ENCODE results near the gene TRPM3.

Gene TRPM3

GRCh38 chr9:70578720-70579119, 542.7 kb downstream of the TRPM3 start:
- no peak for DNase-seq (ENCODE audit: low spot score)

GRCh38 chr9:70577671-70578070, 543.8 kb downstream of the TRPM3 start:
- no peak for DNase-seq (ENCODE audit: low spot score)

- no peak for DNase-seq (ENCODE audit: low spot score)
Measured at GRCh38 chr9:70576116-70576515, 545.3 kb downstream of the TRPM3 start.

- DNase-seq (ENCODE audit: low spot score), result no peak
Measured at GRCh38 chr9:70574151-70574837, 547.1 kb downstream of the TRPM3 start.

- no peak for DNase-seq (ENCODE audit: low spot score)
Measured at GRCh38 chr9:70573308-70573707, 548.1 kb downstream of the TRPM3 start.

- DNase-seq (ENCODE audit: low spot score), result no peak
Measured at GRCh38 chr9:70571258-70571657, 550.2 kb downstream of the TRPM3 start.

- no peak for DNase-seq (ENCODE audit: low spot score)
Measured at GRCh38 chr9:70569791-70570190, 551.6 kb downstream of the TRPM3 start.

- DNase-seq (ENCODE audit: low spot score), result no peak
Measured at GRCh38 chr9:70569070-70569772, 552.2 kb downstream of the TRPM3 start.

GRCh38 chr9:70567511-70567910, 553.9 kb downstream of the TRPM3 start:
- DNase-seq (ENCODE audit: low spot score), result no peak

- DNase-seq (ENCODE audit: low spot score), result no peak
Measured at GRCh38 chr9:70566751-70567150, 554.7 kb downstream of the TRPM3 start.

- DNase-seq (ENCODE audit: low spot score), result no peak
Measured at GRCh38 chr9:70566066-70566465, 555.4 kb downstream of the TRPM3 start.

- no peak for DNase-seq (ENCODE audit: low spot score)
Measured at GRCh38 chr9:70564468-70565335, 556.7 kb downstream of the TRPM3 start.

- DNase-seq (ENCODE audit: low spot score), result peak; percentile 91
Measured at GRCh38 chr9:70563431-70564204, 557.8 kb downstream of the TRPM3 start.

GRCh38 chr9:70563010-70563409, 558.4 kb downstream of the TRPM3 start:
- no peak for DNase-seq (ENCODE audit: low spot score)

GRCh38 chr9:70561786-70562395, 559.5 kb downstream of the TRPM3 start:
- no peak for DNase-seq (ENCODE audit: low spot score)

GRCh38 chr9:70561111-70561510, 560.3 kb downstream of the TRPM3 start:
- DNase-seq (ENCODE audit: low spot score), result no peak

GRCh38 chr9:70559102-70559501, 562.3 kb downstream of the TRPM3 start:
- no peak for DNase-seq (ENCODE audit: low spot score)

GRCh38 chr9:70557661-70558369, 563.6 kb downstream of the TRPM3 start:
- no peak for DNase-seq (ENCODE audit: low spot score)

- DNase-seq (ENCODE audit: low spot score), result no peak
Measured at GRCh38 chr9:70556771-70557170, 564.6 kb downstream of the TRPM3 start.

GRCh38 chr9:70554881-70555280, 566.5 kb downstream of the TRPM3 start:
- no peak for DNase-seq (ENCODE audit: low spot score)
